ENCODE measurements around the gene STK24.

Gene STK24

DNA sequence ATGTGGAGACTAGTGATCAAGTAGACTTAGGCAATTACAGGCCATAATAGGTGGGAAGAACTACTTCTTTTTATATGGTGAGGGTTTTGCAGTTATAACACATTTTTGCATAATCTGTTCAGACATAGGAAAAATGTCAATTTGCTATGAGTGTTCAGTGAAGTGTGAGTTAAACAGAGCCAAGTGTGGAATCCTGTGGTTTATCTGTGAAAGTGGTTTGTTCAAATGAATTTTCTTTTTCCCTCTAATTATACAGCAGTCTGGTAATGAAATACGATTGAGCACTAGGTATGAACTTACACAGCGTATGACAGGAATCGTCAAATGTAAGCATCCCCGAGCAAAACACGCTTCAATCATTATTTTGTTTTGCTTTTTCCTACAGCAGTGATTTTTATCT, 178.3 kb downstream of the STK24 start:
- no peak for DNase-seq

GRCh38 chr13:98397861-98398260, 179.0 kb downstream of the STK24 start:
- no peak for DNase-seq

DNA sequence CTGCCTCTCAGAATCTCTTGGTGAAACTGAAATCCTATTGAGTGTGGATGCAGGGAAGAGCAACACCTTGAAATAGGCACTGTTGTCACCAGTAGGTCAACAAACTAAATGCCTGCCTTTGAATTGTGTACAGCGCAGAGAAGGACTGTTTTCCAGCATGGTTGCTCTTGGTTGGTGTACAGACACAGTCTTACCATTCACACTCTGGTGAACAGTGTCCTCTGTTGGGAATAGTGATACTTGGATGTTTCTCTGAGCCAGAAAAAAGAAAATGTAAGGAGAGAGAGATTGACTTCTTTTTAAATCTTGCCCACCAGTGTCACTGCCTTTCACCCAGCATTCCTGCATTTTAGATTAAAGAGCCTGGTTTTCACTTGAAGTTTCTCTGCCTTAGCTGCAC, 179.7 kb downstream of the STK24 start:
- no peak for DNase-seq

- DNase-seq, result no peak
Measured at GRCh38 chr13:98396071-98396710, 180.7 kb downstream of the STK24 start.
